Ovary (tissue), 3 donors: Measurements from ENCODE around the gene CATSPERB.

Source experiments
- EP300 ChIP-seq: sonication (generic); formaldehyde crosslinking; IDR thresholded peaks from one replicate; pipeline ENCODE4 v1.6.1; 2017; ENCODE audit warnings: antibody characterized with exemption
- POLR2A ChIP-seq: fragments of 450-650 bp; IDR thresholded peaks from one replicate; pipeline ENCODE4 v1.6.1; 2017; ENCODE audit warnings: antibody characterized with exemption, mild to moderate bottlenecking, moderate library complexity
- TF ChIP-seq, protein P1 (sequence below), 3 donors: fragments of 450-650 bp in 2 of 3; fragments of 200-600 bp in 1 of 3; IDR thresholded peaks; one replicate each; pipeline versions ENCODE4 v1.5.1 to v1.8.0; 2016 to 2022; ENCODE audit warnings: antibody characterized with exemption in 3 of 3, mild to moderate bottlenecking in 1 of 3
- donor health status: DM: no; HTN: no; CAD: no.

DNA sequence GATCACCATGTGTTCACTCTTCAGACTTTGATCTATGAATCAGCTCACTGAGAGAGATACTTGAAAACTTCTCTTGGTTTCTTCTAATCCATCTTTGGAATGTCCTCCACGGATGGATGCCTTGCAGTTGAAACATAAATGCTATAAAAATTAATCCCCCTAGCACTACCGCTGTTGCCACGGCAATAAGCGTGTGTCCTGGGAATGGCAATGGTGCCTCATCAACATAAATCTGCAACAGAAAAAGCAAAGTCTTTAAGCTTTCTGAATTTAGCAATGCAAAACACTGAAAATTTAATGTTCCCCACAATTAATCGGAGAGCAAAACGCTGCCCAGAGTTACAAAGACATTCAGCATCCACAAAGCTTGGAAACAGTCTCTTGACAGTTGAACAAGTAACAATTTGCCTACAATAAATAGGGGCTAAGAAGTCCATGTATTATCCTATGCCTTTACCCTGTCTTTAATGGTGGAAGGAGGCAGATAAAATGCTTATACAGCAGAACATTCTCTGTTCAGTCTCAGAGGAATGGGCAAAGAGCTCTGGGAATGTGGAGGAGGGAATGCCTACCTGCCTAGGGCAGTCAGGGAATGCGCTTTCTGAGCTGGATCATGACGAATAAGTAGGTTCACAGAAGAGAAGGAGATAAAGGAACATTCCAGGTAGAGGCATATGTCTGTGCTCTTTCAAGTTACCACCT lies 150.9 kb downstream of the CATSPERB start:
- TF ChIP-seq, protein P1, sequence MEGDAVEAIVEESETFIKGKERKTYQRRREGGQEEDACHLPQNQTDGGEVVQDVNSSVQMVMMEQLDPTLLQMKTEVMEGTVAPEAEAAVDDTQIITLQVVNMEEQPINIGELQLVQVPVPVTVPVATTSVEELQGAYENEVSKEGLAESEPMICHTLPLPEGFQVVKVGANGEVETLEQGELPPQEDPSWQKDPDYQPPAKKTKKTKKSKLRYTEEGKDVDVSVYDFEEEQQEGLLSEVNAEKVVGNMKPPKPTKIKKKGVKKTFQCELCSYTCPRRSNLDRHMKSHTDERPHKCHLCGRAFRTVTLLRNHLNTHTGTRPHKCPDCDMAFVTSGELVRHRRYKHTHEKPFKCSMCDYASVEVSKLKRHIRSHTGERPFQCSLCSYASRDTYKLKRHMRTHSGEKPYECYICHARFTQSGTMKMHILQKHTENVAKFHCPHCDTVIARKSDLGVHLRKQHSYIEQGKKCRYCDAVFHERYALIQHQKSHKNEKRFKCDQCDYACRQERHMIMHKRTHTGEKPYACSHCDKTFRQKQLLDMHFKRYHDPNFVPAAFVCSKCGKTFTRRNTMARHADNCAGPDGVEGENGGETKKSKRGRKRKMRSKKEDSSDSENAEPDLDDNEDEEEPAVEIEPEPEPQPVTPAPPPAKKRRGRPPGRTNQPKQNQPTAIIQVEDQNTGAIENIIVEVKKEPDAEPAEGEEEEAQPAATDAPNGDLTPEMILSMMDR (IDR thresholded peaks at IDR 0.05), result no peak
- no peak for TF ChIP-seq POLR2A
- no peak for TF ChIP-seq EP300
